ENCODE results near the gene TBC1D10A.

- TF ChIP-seq ZC3H10 (CRISPR knock-in tag; IDR thresholded peaks at IDR 0.05) (no peak), RARB (CRISPR knock-in tag; IDR thresholded peaks at IDR 0.05) (no peak), TOX (CRISPR knock-in tag; IDR thresholded peaks at IDR 0.05; ENCODE audit: borderline replicate concordance) (no peak), CSRNP3 (CRISPR knock-in tag; IDR thresholded peaks at IDR 0.05) (no peak), GLIS3 (CRISPR knock-in tag; IDR thresholded peaks at IDR 0.05) (no peak), TCF4 (CRISPR knock-in tag; IDR thresholded peaks at IDR 0.05; ENCODE audit: borderline replicate concordance) (no peak), PATZ1 (CRISPR knock-in tag; IDR thresholded peaks at IDR 0.05; ENCODE audit: borderline replicate concordance) (no peak), ZFP30 (CRISPR knock-in tag; IDR thresholded peaks at IDR 0.05) (no peak), SNAI2 (CRISPR knock-in tag; IDR thresholded peaks at IDR 0.05) (no peak), CSDC2 (CRISPR knock-in tag; IDR thresholded peaks at IDR 0.05) (no peak), TSHZ2 (CRISPR knock-in tag; IDR thresholded peaks at IDR 0.05) (no peak), BACH2 (CRISPR knock-in tag; IDR thresholded peaks at IDR 0.05; ENCODE audit: borderline replicate concordance) (no peak), CREB5 (CRISPR knock-in tag; IDR thresholded peaks at IDR 0.05; ENCODE audit: low read depth) (no peak), OSR1 (CRISPR knock-in tag; IDR thresholded peaks at IDR 0.05) (no peak)
Observed at GRCh38 chr22:30275625-30276024, 51.1 kb downstream of the TBC1D10A start.
